Neural progenitor cell (in vitro differentiated cells): ENCODE results near the gene IL1RL2. TPM values are rescaled to one million over a fixed set of nuclear protein-coding genes. Genes with fewer than 3 reads are reported as not detected.

ENCODE experiments used
- DNase-seq: peaks from one replicate; pipeline ENCODE4 v3.0.0-alpha.2; 2016; ENCODE audit warnings: low spot score
- H2AFZ ChIP-seq: fragments of 200-600 bp; sonication (generic); replicated peaks from 2 replicates; pipeline ENCODE4 v1.6.1; 2016; ENCODE audit warnings: antibody characterized with exemption
- H3F3A ChIP-seq: fragments of 200-600 bp; sonication (generic); 2 replicates; pipeline ENCODE4 v1.6.1; 2016; ENCODE audit warnings: antibody characterized with exemption, low read depth
- H3K27ac ChIP-seq: fragments of 200-600 bp; sonication (generic); 2 replicates; pipeline ENCODE4 v1.5.1; 2016; ENCODE audit warnings: mild to moderate bottlenecking
- H3K27me3 ChIP-seq: fragments of 200-600 bp; sonication (generic); 2 replicates; pipeline ENCODE4 v1.6.1; 2016; ENCODE audit warnings: mild to moderate bottlenecking, moderate library complexity
- H3K36me3 ChIP-seq: fragments of 200-600 bp; sonication (generic); 2 replicates; pipeline ENCODE4 v1.5.1; 2016
- H3K4me1 ChIP-seq: fragments of 200-600 bp; sonication (generic); 2 replicates; pipeline ENCODE4 v1.6.1; 2016; ENCODE audit warnings: mixed run types
- H3K4me2 ChIP-seq: fragments of 200-600 bp; sonication (generic); 2 replicates; pipeline ENCODE4 v1.6.1; 2016
- H3K4me3 ChIP-seq: fragments of 200-600 bp; sonication (generic); 2 replicates; pipeline ENCODE4 v1.5.1; 2016
- H3K79me2 ChIP-seq: fragments of 200-600 bp; sonication (generic); 2 replicates; pipeline ENCODE4 v1.6.1; 2016; ENCODE audit warnings: low read depth
- H3K9ac ChIP-seq: fragments of 200-600 bp; sonication (generic); 2 replicates; pipeline ENCODE4 v1.6.1; 2016
- H3K9me3 ChIP-seq: fragments of 200-600 bp; sonication (generic); 2 replicates; pipeline ENCODE4 v1.5.1; 2016; ENCODE audit warnings: low read depth
- H4K20me1 ChIP-seq: fragments of 200-600 bp; sonication (generic); 2 replicates; pipeline ENCODE4 v1.6.1; 2016; ENCODE audit warnings: low read depth
- H3K27ac Mint-ChIP-seq: 3 replicates; pipeline ENCODE4 v1.8.0; 2021; ENCODE audit warnings: mixed read lengths
- H3K27me3 Mint-ChIP-seq: 2 replicates; pipeline ENCODE4 v1.8.0; 2022; ENCODE audit warnings: low read depth, mild to moderate bottlenecking, inconsistent platforms, moderate library complexity, mixed read lengths; ENCODE audit not compliant: insufficient read depth
- H3K36me3 Mint-ChIP-seq: 3 replicates; pipeline ENCODE4 v1.8.0; 2021; ENCODE audit warnings: mixed read lengths
- H3K4me1 Mint-ChIP-seq: 3 replicates; pipeline ENCODE4 v1.8.0; 2021; ENCODE audit warnings: mixed read lengths
- H3K4me3 Mint-ChIP-seq: 3 replicates; pipeline ENCODE4 v1.8.0; 2021; ENCODE audit warnings: mild to moderate bottlenecking, moderate library complexity, mixed read lengths
- H3K9me3 Mint-ChIP-seq: 3 replicates; pipeline ENCODE4 v1.8.0; 2020; ENCODE audit warnings: mixed read lengths
- EZH2 ChIP-seq: fragments of 200-600 bp; sonication (generic); IDR thresholded peaks from 2 replicates; pipeline ENCODE4 v1.6.1; 2017; ENCODE audit warnings: antibody characterized with exemption, mild to moderate bottlenecking, moderate library complexity
- EZH2phosphoT487 ChIP-seq: fragments of 200-600 bp; sonication (generic); IDR thresholded peaks from 2 replicates; pipeline ENCODE4 v1.6.1; 2017; ENCODE audit warnings: antibody characterized with exemption
- total RNA-seq: library from RNA; depleted of rRNA; stranded (reverse); fragments of >200 nt; gene quantifications from 2 replicates; pipeline ENCODE4 v1.2.3, GENCODE V29; 2015; ENCODE audit warnings: low replicate concordance
- TF ChIP-seq, protein P1 (sequence below): fragments of 200-600 bp; sonication (generic); IDR thresholded peaks from 2 replicates; pipeline ENCODE4 v1.5.1; 2017; ENCODE audit warnings: antibody characterized with exemption, mild to moderate bottlenecking

Gene IL1RL2
- total RNA-seq, 1 donor from 2014 or later: not detected

DNA sequence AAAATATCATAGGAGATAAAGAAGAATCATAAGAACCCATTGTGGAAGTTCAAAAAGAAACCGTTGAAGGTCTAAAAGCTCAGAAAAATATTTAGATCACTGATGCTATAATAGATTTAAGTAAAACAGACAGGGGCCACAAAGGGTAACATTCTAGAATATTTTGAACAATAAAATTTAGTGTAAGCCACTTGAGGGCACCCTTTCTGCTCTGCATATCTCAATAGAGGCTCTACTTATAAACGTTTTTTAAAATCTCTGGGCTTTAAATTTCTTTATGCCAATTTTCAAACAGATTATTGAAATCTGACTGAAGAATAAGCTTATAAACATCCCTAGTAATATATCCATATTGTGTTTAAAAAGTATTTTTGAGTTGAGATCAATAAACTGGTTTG is 66.9 kb downstream of the IL1RL2 start:
- Mint-ChIP-seq H3K4me1 (peaks cover 2% of the 10 kb centered on the region), H3K36me3 (no peaks in the 10 kb centered on the region), H3K27me3 (peaks cover 9% of the 10 kb centered on the region), H3K9me3 (no peaks in the 10 kb centered on the region), H3K4me3 (no peak overlapping the region), H3K27ac (no peak overlapping the region)
- no peaks in the 10 kb centered on the region for H3K36me3 ChIP-seq
- no peak overlapping the region for H3K4me3 ChIP-seq
- H3F3A ChIP-seq: no peaks in the 10 kb centered on the region
- no peaks in the 10 kb centered on the region for H3K9me3 ChIP-seq
- H3K9ac ChIP-seq: no peak overlapping the region
- no peaks in the 10 kb centered on the region for H4K20me1 ChIP-seq
- no peaks in the 10 kb centered on the region for H3K79me2 ChIP-seq
- no peak overlapping the region for H2AFZ ChIP-seq
- H3K4me1 ChIP-seq: no peaks in the 10 kb centered on the region
- H3K4me2 ChIP-seq: no peak overlapping the region
- no peak overlapping the region for H3K27ac ChIP-seq
- TF ChIP-seq EZH2 (no peak), EZH2phosphoT487 (no peak)
- TF ChIP-seq, protein P1, sequence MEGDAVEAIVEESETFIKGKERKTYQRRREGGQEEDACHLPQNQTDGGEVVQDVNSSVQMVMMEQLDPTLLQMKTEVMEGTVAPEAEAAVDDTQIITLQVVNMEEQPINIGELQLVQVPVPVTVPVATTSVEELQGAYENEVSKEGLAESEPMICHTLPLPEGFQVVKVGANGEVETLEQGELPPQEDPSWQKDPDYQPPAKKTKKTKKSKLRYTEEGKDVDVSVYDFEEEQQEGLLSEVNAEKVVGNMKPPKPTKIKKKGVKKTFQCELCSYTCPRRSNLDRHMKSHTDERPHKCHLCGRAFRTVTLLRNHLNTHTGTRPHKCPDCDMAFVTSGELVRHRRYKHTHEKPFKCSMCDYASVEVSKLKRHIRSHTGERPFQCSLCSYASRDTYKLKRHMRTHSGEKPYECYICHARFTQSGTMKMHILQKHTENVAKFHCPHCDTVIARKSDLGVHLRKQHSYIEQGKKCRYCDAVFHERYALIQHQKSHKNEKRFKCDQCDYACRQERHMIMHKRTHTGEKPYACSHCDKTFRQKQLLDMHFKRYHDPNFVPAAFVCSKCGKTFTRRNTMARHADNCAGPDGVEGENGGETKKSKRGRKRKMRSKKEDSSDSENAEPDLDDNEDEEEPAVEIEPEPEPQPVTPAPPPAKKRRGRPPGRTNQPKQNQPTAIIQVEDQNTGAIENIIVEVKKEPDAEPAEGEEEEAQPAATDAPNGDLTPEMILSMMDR: no peak
- DNase-seq: no peak
- peaks cover 35% of the 10 kb centered on the region for H3K27me3 ChIP-seq

DNA sequence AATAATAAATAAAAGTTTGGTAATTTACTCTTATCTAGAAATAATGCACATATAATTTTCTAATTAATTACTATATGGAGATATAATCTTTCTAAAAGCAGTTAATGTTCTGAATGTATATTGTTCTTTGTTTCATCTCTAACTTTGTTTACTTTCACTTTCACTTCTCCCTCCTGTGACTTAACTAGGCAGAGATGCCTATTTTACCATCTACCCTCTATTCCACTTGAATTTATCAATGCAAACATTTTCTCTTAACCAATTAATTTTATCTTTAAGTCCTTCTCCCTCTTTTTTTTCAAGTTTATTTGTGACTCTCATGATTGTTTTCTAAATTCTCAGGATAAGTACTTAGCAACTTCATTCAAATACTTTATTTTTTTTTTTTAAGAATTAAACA is 69.5 kb downstream of the IL1RL2 start:
- Histone ChIP-seq H3K4me2 (no peak overlapping the region), H3K9me3 (no peaks in the 10 kb centered on the region), H3K36me3 (no peaks in the 10 kb centered on the region), H3K4me1 (no peaks in the 10 kb centered on the region), H2AFZ (no peak overlapping the region), H3K9ac (no peak overlapping the region), H3F3A (no peaks in the 10 kb centered on the region), H3K27me3 (peaks cover 9% of the 10 kb centered on the region), H4K20me1 (no peaks in the 10 kb centered on the region), H3K4me3 (no peak overlapping the region), H3K27ac (no peak overlapping the region), H3K79me2 (no peaks in the 10 kb centered on the region)
- Mint-ChIP-seq H3K27ac (no peak overlapping the region), H3K4me1 (no peaks in the 10 kb centered on the region), H3K27me3 (peaks cover 3% of the 10 kb centered on the region), H3K9me3 (no peaks in the 10 kb centered on the region), H3K36me3 (no peaks in the 10 kb centered on the region), H3K4me3 (no peak overlapping the region)
- TF ChIP-seq EZH2 (no peak), EZH2phosphoT487 (no peak)
- TF ChIP-seq, protein P1: no peak
- DNase-seq: no peak

DNA sequence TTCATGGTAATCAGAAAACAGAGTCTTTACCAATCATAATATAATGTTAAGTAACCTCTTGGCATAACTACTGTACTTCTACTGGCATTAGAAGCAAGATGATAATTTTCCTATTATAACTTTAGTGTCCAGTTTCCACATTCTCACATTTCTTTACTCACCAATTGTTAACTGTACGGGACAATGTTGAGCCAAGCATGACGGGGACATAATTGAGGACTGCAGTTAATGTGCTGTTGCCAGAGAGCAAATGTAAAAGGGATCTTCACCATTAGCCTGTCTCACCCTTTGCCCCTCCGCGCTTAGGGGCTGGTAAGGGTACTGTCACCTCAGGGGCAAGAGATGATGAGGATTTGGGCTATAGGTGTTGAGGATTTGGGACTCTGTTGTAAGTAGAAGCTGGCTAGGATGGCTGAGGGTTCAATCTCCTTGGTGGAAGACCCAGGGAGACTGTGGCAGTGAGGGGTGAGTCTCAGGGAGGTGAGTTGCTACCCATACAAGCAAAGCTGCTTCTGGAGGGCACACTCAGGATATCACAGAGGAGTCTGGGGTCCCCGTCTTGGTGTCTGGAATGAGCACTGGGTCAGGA is 70.1 kb downstream of the IL1RL2 start:
- H3K9me3 ChIP-seq: no peaks in the 10 kb centered on the region
- no peak overlapping the region for H3K4me2 ChIP-seq
- no peak overlapping the region for H3K9ac ChIP-seq
- Mint-ChIP-seq H3K27me3 (peaks cover 3% of the 10 kb centered on the region), H3K27ac (no peak overlapping the region), H3K9me3 (no peaks in the 10 kb centered on the region), H3K4me1 (no peaks in the 10 kb centered on the region), H3K4me3 (no peak overlapping the region), H3K36me3 (no peaks in the 10 kb centered on the region)
- H3K27ac ChIP-seq: no peak overlapping the region
- peaks cover 2% of the 10 kb centered on the region for H3K27me3 ChIP-seq
- H2AFZ ChIP-seq: no peak overlapping the region
- no peaks in the 10 kb centered on the region for H3K4me1 ChIP-seq
- TF ChIP-seq, protein P1: no peak
- TF ChIP-seq EZH2phosphoT487: no peak
- no peak for TF ChIP-seq EZH2
- no peaks in the 10 kb centered on the region for H3F3A ChIP-seq
- H3K79me2 ChIP-seq: no peaks in the 10 kb centered on the region
- H3K4me3 ChIP-seq: no peak overlapping the region
- no peaks in the 10 kb centered on the region for H4K20me1 ChIP-seq
- H3K36me3 ChIP-seq: no peaks in the 10 kb centered on the region
- DNase-seq: no peak
